Left lung (tissue), 10 donors: ENCODE results near the gene GIT2. TPM values are rescaled to one million over a fixed set of nuclear protein-coding genes. Genes with fewer than 3 reads are reported as not detected.
A peak's percentile ranks its signal among the peaks of the same experiment; 100 is the strongest.

ENCODE experiments used
- ATAC-seq: fragments of 200-7000 bp; cut with Tn5 transposase; one replicate; pipeline ENCODE4 v1.9.1; 2020; ENCODE audit warnings: moderate library complexity
- DNase-seq, 4 donors: peaks; one replicate each; pipeline ENCODE4 v3.0.0-alpha.2; 2013 to 2020
- H3K27ac ChIP-seq, 2 donors: fragments of 200-600 bp; sonication (generic) in 1 of 2; one replicate each; pipeline versions ENCODE4 v1.5.0 to v1.8.0; 2020 to 2021
- H3K27me3 ChIP-seq, 2 donors: fragments of 200-600 bp; sonication (generic) in 1 of 2; one replicate each; pipeline versions ENCODE4 v1.5.0 to v1.8.0; 2020 to 2021
- H3K36me3 ChIP-seq, 2 donors: fragments of 200-600 bp; sonication (generic) in 1 of 2; one replicate each; pipeline versions ENCODE4 v1.5.0 to v1.8.0; 2020 to 2021
- H3K4me1 ChIP-seq, 2 donors: fragments of 200-600 bp; one replicate each; pipeline ENCODE4 v1.8.0; 2021
- H3K4me3 ChIP-seq, 2 donors: fragments of 200-600 bp; sonication (generic) in 1 of 2; one replicate each; pipeline versions ENCODE4 v1.5.0 to v1.8.0; 2020 to 2021; ENCODE audit warnings: mild to moderate bottlenecking in 1 of 2
- H3K9me3 ChIP-seq, 2 donors: fragments of 200-600 bp; sonication (generic) in 1 of 2; one replicate each; pipeline versions ENCODE4 v1.5.0 to v1.8.0; 2020 to 2021
- CTCF ChIP-seq, 2 donors: fragments of 200-600 bp; sonication (generic) in 1 of 2; IDR thresholded peaks; one replicate each; pipeline versions ENCODE4 v1.5.0 to v1.8.0; 2021; ENCODE audit warnings: antibody characterized with exemption in 2 of 2
- intact Hi-C, 2 donors: fragments of 100-400 bp; cut with DNase I; formaldehyde crosslinking; loops; one replicate each; pipeline versions ENCODE4 v1.11.2 to v1.14.2; 2022
- polyA plus RNA-seq, 6 donors: library from polyadenylated mRNA; unstranded; fragments of 120-200 nt; gene quantifications; one replicate each; pipeline ENCODE4 v1.2.1, GENCODE V29; 2013; ENCODE audit not compliant: insufficient read length in 6 of 6
- total RNA-seq, 2 donors: library from RNA; stranded (reverse); fragmentation: NEBNext Ultra II Directional; extraction: Animal tissue kit (Norgen Biotek cat#: 25700); gene quantifications; one replicate each; pipeline ENCODE4 v1.2.1, GENCODE V29; 2021
- donor health status: DM: no; HTN: yes; CAD: no.
- donor health status: DM: no; HTN: no; CAD: no.

The GIT2 gene
- total and polyA plus RNA-seq, 8 donors: 42.7 to 72.7 (median 56.2) TPM

- intact Hi-C loops: no loop called here
- H3K36me3 ChIP-seq: peaks cover 2 to 100% of the 10 kb centered on the region in 2 donors
- no peaks in the 10 kb centered on the region for H3K27me3 ChIP-seq
- H3K4me1 ChIP-seq: peaks cover under 1 to 4% of the 10 kb centered on the region in 2 donors
- ATAC-seq (no peak), DNase-seq (no peak)
- no peak for TF ChIP-seq CTCF (IDR thresholded peaks at IDR 0.05)
- H3K4me3 ChIP-seq: no peak overlapping the region
- H3K9me3 ChIP-seq: no peaks in the 10 kb centered on the region
- no peak overlapping the region for H3K27ac ChIP-seq
Measured at GRCh38 chr12:109953656-109954055, 42.5 kb downstream of the GIT2 start.

GRCh38 chr12:109952873-109953272 lies 43.3 kb downstream of the GIT2 start:
- no peak for ATAC-seq
- H3K27me3 ChIP-seq: no peaks in the 10 kb centered on the region
- H3K27ac ChIP-seq: peak overlapping the region in 1 of 2 donors; percentile 34
- H3K9me3 ChIP-seq: no peaks in the 10 kb centered on the region
- peaks cover 4 to 8% of the 10 kb centered on the region in 2 donors for H3K4me1 ChIP-seq
- H3K4me3 ChIP-seq: no peak overlapping the region
- TF ChIP-seq CTCF (IDR thresholded peaks at IDR 0.05): no peak
- no peak for DNase-seq
- H3K36me3 ChIP-seq: peaks cover 2 to 100% of the 10 kb centered on the region in 2 donors
- intact Hi-C loops: no loop called here

DNA sequence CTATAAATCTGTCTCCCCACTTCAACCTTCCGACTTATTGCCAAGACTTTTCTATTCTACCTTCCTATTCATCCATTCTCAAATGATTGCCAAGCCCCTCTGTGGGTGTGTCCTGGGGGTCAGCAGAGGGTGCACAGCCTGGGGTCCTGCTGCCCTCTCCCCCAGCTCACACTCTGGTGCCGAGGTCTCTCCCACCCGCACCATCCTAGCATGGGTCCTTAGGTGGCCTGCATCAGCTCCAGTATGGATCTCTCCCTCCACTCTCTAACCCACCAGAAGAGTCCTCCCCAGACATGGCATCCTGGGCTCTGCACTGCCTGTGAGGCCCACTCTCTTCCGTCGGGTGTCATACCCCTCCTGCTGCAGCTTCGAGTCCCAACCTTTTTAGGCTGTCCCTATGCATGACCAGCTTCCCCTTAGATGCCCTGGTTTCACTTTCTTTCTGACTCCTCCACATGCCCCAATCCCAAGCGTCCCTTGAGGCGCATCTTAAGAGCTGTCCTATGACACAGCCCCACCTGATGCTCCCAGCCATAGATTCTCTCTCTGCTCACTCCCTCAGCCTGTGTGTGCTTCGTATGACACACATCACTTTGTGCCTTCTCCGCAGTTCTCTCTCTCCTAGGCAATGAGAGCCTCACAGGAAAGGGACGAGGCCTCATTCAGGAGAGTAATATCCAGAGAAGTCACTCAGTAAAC lies 43.9 kb downstream of the GIT2 start:
- peaks cover 2 to 97% of the 10 kb centered on the region in 2 donors for H3K36me3 ChIP-seq
- TF ChIP-seq CTCF (IDR thresholded peaks at IDR 0.05): no peak
- intact Hi-C loops: no loop called here
- no peaks in the 10 kb centered on the region for H3K9me3 ChIP-seq
- H3K4me3 ChIP-seq: no peak overlapping the region
- DNase-seq (no peak), ATAC-seq (no peak)
- H3K27me3 ChIP-seq: no peaks in the 10 kb centered on the region
- peak overlapping the region in 1 of 2 donors; percentile 34 for H3K27ac ChIP-seq
- H3K4me1 ChIP-seq: peaks cover 4 to 14% of the 10 kb centered on the region in 2 donors

- Histone ChIP-seq H3K27ac (peak overlapping the region in 1 of 2 donors; percentile 34), H3K4me1 (peaks cover 4 to 19% of the 10 kb centered on the region in 2 donors), H3K9me3 (no peaks in the 10 kb centered on the region), H3K27me3 (no peaks in the 10 kb centered on the region), H3K4me3 (no peak overlapping the region), H3K36me3 (peaks cover 2 to 97% of the 10 kb centered on the region in 2 donors)
- intact Hi-C loops: no loop called here
- DNase-seq (no peak), ATAC-seq (no peak)
- no peak for TF ChIP-seq CTCF (IDR thresholded peaks at IDR 0.05)
Measured at GRCh38 chr12:109951751-109952150, 44.4 kb downstream of the GIT2 start.

- no peaks in the 10 kb centered on the region for H3K9me3 ChIP-seq
- intact Hi-C loops: no loop called here
- H3K4me3 ChIP-seq: no peak overlapping the region
- ATAC-seq: no peak
- TF ChIP-seq CTCF (IDR thresholded peaks at IDR 0.05): no peak
- no peak for DNase-seq
- H3K27me3 ChIP-seq: no peaks in the 10 kb centered on the region
- peaks cover 4 to 25% of the 10 kb centered on the region in 2 donors for H3K4me1 ChIP-seq
- H3K27ac ChIP-seq: peak overlapping the region; percentile 6 to 34
- H3K36me3 ChIP-seq: peaks cover 2 to 95% of the 10 kb centered on the region in 2 donors
Measured at GRCh38 chr12:109951136-109951535, 45.0 kb downstream of the GIT2 start.
